HepG2 (cell line): ENCODE data around the gene MRPS14. TPM values are rescaled to one million over a fixed set of nuclear protein-coding genes. Genes with fewer than 3 reads are reported as not detected.

Source experiments
- AGO1 ChIP-seq: fragments of 200-400 bp; formaldehyde crosslinking; IDR thresholded peaks from 2 replicates; pipeline ENCODE4 v1.6.1; 2017; ENCODE audit warnings: mild to moderate bottlenecking, low read depth, low read length, moderate library complexity; ENCODE audit not compliant: poor library complexity, severe bottlenecking
- ATF7-NPFF ChIP-seq: sonication (generic); formaldehyde crosslinking; IDR thresholded peaks from 2 replicates; pipeline ENCODE4 v1.8.1; 2023; ENCODE audit warnings: mild to moderate bottlenecking, low read depth, missing genetic modification reagents, moderate library complexity
- ERF ChIP-seq: IDR thresholded peaks from 2 replicates; pipeline ENCODE4 v1.6.1; 2018; ENCODE audit warnings: missing biosample characterization, missing genetic modification reagents
- FOXO4 ChIP-seq: sonication (generic); formaldehyde crosslinking; conservative IDR thresholded peaks from 2 replicates; pipeline ENCODE4 v1.8.1; 2023; ENCODE audit warnings: missing genetic modification reagents
- GPBP1L1 ChIP-seq: sonication (generic); formaldehyde crosslinking; IDR thresholded peaks from 2 replicates; pipeline ENCODE4 v1.5.0; 2020; ENCODE audit warnings: mild to moderate bottlenecking, missing genetic modification reagents
- HNRNPH1 ChIP-seq: fragments of 200-400 bp; formaldehyde crosslinking; optimal IDR thresholded peaks from 2 replicates; pipeline ENCODE3; 2017; ENCODE audit warnings: mild to moderate bottlenecking, low read depth, low read length
- KMT2B ChIP-seq: IDR thresholded peaks from 2 replicates; pipeline ENCODE4 v1.6.1; 2016; ENCODE audit warnings: missing genetic modification reagents, missing compliant biosample characterization
- LBX2 ChIP-seq: sonication (generic); formaldehyde crosslinking; IDR thresholded peaks from 2 replicates; pipeline ENCODE4 v1.5.0; 2020; ENCODE audit warnings: missing genetic modification reagents, mild to moderate bottlenecking, borderline replicate concordance
- MEF2D ChIP-seq: sonication (generic); formaldehyde crosslinking; IDR thresholded peaks from 2 replicates; pipeline ENCODE4 v1.5.1; 2020; ENCODE audit warnings: mild to moderate bottlenecking, missing genetic modification reagents
- MYPOP ChIP-seq: sonication (generic); formaldehyde crosslinking; IDR thresholded peaks from 2 replicates; pipeline ENCODE4 v1.8.1; 2023; ENCODE audit warnings: mild to moderate bottlenecking, moderate library complexity, missing genetic modification reagents
- PLSCR1 ChIP-seq: sonication (generic); formaldehyde crosslinking; IDR thresholded peaks from 2 replicates; pipeline ENCODE4 v1.5.0; 2020; ENCODE audit warnings: missing genetic modification reagents, mild to moderate bottlenecking, borderline replicate concordance
- SAFB2 ChIP-seq: sonication (generic); formaldehyde crosslinking; IDR thresholded peaks from 2 replicates; pipeline ENCODE4 v1.5.1; 2020; ENCODE audit warnings: missing genetic modification reagents, low read depth, mild to moderate bottlenecking, borderline replicate concordance
- SALL1 ChIP-seq: sonication (generic); formaldehyde crosslinking; IDR thresholded peaks from 2 replicates; pipeline ENCODE4 v1.8.0; 2022; ENCODE audit warnings: mild to moderate bottlenecking, missing genetic modification reagents
- SIN3A ChIP-seq: IDR thresholded peaks from 2 replicates; pipeline ENCODE4 v1.6.1; 2011; ENCODE audit warnings: low read depth, mild to moderate bottlenecking, control low read depth, low read length, borderline replicate concordance
- U2AF2 ChIP-seq: fragments of 200-400 bp; formaldehyde crosslinking; IDR thresholded peaks from 2 replicates; pipeline ENCODE4 v1.6.1; 2017; ENCODE audit warnings: low read depth, mild to moderate bottlenecking, low read length
- ZFP36L1 ChIP-seq: sonication (generic); formaldehyde crosslinking; IDR thresholded peaks from 2 replicates; pipeline ENCODE4 v1.8.0; 2022; ENCODE audit warnings: mild to moderate bottlenecking, missing genetic modification reagents, moderate library complexity
- ZNF232 ChIP-seq: sonication (generic); formaldehyde crosslinking; IDR thresholded peaks from 2 replicates; pipeline ENCODE4 v1.4.0; 2020; ENCODE audit warnings: missing genetic modification reagents, borderline replicate concordance
- ZNF343 ChIP-seq: sonication (generic); formaldehyde crosslinking; IDR thresholded peaks from 2 replicates; pipeline ENCODE4 v1.4.0; 2020; ENCODE audit warnings: mild to moderate bottlenecking, missing genetic modification reagents
- ZNF572 ChIP-seq: sonication (generic); formaldehyde crosslinking; IDR thresholded peaks from 2 replicates; pipeline ENCODE4 v1.5.1; 2020; ENCODE audit warnings: mild to moderate bottlenecking, missing genetic modification reagents
- ZNF615 ChIP-seq: sonication (generic); formaldehyde crosslinking; IDR thresholded peaks from 2 replicates; pipeline ENCODE4 v1.5.0; 2020; ENCODE audit warnings: mild to moderate bottlenecking, missing genetic modification reagents, borderline replicate concordance
- ZNF691 ChIP-seq: sonication (generic); formaldehyde crosslinking; IDR thresholded peaks from 2 replicates; pipeline ENCODE4 v1.4.0; 2020; ENCODE audit warnings: missing genetic modification reagents, low read depth, mild to moderate bottlenecking, borderline replicate concordance
- ZNF747 ChIP-seq: sonication (generic); formaldehyde crosslinking; IDR thresholded peaks from 2 replicates; pipeline ENCODE4 v1.8.1; 2023; ENCODE audit warnings: missing genetic modification reagents, mild to moderate bottlenecking, borderline replicate concordance
- ZSCAN20 ChIP-seq: sonication (generic); formaldehyde crosslinking; IDR thresholded peaks from 2 replicates; pipeline ENCODE4 v1.4.0; 2020; ENCODE audit warnings: missing genetic modification reagents, mild to moderate bottlenecking, borderline replicate concordance
- polyA plus RNA-seq, 8 experiments: library from polyadenylated mRNA; depleted of rRNA in 3 of 8; stranded (reverse) in 7 of 8; unstranded in 1 of 8; fragments of >200 nt; fragmentation: Illumina TruSeq in 4 of 8; extraction: Trizol in 4 of 8; gene quantifications; 2 replicates each; pipeline versions ENCODE4 v1.2.1 to v1.2.3, GENCODE V29; 2011 to 2016; ENCODE audit warnings: low read depth in 4 of 8, missing spikeins in 1 of 8, mixed read lengths in 1 of 8; ENCODE audit not compliant: insufficient read depth in 1 of 8
- total RNA-seq, 5 experiments: library from RNA; depleted of rRNA; stranded (reverse); fragments of >200 nt; fragmentation: Illumina TruSeq; extraction: Trizol; gene quantifications; 2 replicates each; pipeline ENCODE4 v1.2.3, GENCODE V29; 2016; ENCODE audit warnings: low read depth in 1 of 5

MRPS14 gene
- total and polyA plus RNA-seq, 2 of the 13 experiments (the other 11 are each of a cell fraction or from before 2014, with no cell fraction given): 36.6 to 43.2 TPM

GRCh38 chr1:175023043-175023921 lies at the start of gene MRPS14 (continued):
- no peak for TF ChIP-seq ZNF747
- peak; percentile 97 for TF ChIP-seq KMT2B (CRISPR knock-in tag)
- TF ChIP-seq AGO1: peak; percentile 46
- no peak for TF ChIP-seq GPBP1L1
- no peak for TF ChIP-seq MYPOP (CRISPR knock-in tag)
- no peak for TF ChIP-seq ATF7-NPFF (CRISPR knock-in tag)
- TF ChIP-seq ZNF232 (CRISPR knock-in tag): 0 out of 2 replicates have a peak, but pooled peaks have one; percentile 39
- peak; percentile 79 for TF ChIP-seq SALL1 (CRISPR knock-in tag)
- TF ChIP-seq PLSCR1 (CRISPR knock-in tag): no peak
- TF ChIP-seq ERF (CRISPR knock-in tag): peak; percentile 38; the same call in 1 of the 2 replicates
- TF ChIP-seq SIN3A: peak; percentile 94; the same call in 1 of the 2 replicates
- 0 out of 2 replicates have a peak, but pooled peaks have one; percentile 25 for TF ChIP-seq SAFB2 (CRISPR knock-in tag)
- no peak for TF ChIP-seq ZNF572 (CRISPR knock-in tag)
- TF ChIP-seq ZFP36L1 (CRISPR knock-in tag): no peak
- no peak for TF ChIP-seq ZNF343 (CRISPR knock-in tag)
- TF ChIP-seq LBX2 (CRISPR knock-in tag): no peak
- no peak for TF ChIP-seq HNRNPH1
- no peak for TF ChIP-seq ZNF615
- TF ChIP-seq U2AF2: no peak
- no peak; the same call in 1 of the 2 replicates for TF ChIP-seq MEF2D (CRISPR knock-in tag)
- no peak for TF ChIP-seq ZSCAN20
- TF ChIP-seq ZNF691 (CRISPR knock-in tag): no peak
- TF ChIP-seq FOXO4: no peak
